ENCODE measurements around the gene PLEKHF1. TPM values are rescaled to one million over a fixed set of nuclear protein-coding genes. Genes with fewer than 3 reads are reported as not detected.
A peak's percentile ranks its signal among the peaks of the same experiment; 100 is the strongest.

Gene PLEKHF1
- total and polyA plus RNA-seq, 2 of the 8 experiments (the other 6 are each of a cell fraction or from before 2014, with no cell fraction given), result 11.1 to 18.4 TPM

- H3K9me3 ChIP-seq (ENCODE audit: insufficient read depth in 2 of 2, low read depth in 1 of 2, low read length in 1 of 2), result 0 out of 4 replicates have a peak, but pooled peaks cover 0 to 2% of the 10 kb centered on the region in 2 experiments
- no peak overlapping the region for H4K8ac ChIP-seq (ENCODE audit: extremely low read depth, insufficient read depth, low read length)
- POLR2A ChIA-PET (ENCODE audit: partially characterized antibody), result no interaction called here
- peak overlapping the region; percentile 26 to 46 for H3K4me2 ChIP-seq (ENCODE audit: insufficient read depth in 1 of 2, low read depth in 2 of 2, low read length in 2 of 2)
- no peaks in the 10 kb centered on the region for H3K27me3 ChIP-seq (replicated peaks in 1 of 4; ENCODE audit: control insufficient read depth in 3 of 4, extremely low read depth in 1 of 4, insufficient read depth in 3 of 4, low read length in 3 of 4)
- no peak for DNase-seq (ENCODE audit: low read depth in 1 of 2, low spot score in 2 of 2)
- peaks cover 3 to 12% (median 6%) of the 10 kb centered on the region in 4 experiments; a peak in 6 of 7 replicates for H3K4me1 ChIP-seq (replicated peaks in 1 of 4; ENCODE audit: control insufficient read depth in 3 of 4, insufficient read depth in 4 of 4, low read length in 3 of 4)
- no peak overlapping the region for H2BK20ac ChIP-seq (ENCODE audit: low read length)
- no peaks in the 10 kb centered on the region for H3K79me1 ChIP-seq (ENCODE audit: low read depth, low read length)
- no peak overlapping the region for H3K23ac ChIP-seq (ENCODE audit: insufficient read length)
- no peak overlapping the region for H3K14ac ChIP-seq (ENCODE audit: insufficient read length)
- H2BK5ac ChIP-seq (ENCODE audit: low read depth, low read length), result peak overlapping the region; percentile 80; the same call in 1 of the 2 replicates
- CTCF ChIA-PET (ENCODE audit: partially characterized antibody), result interaction anchor here (0.6 to 1.7 kb wide), 5 partner anchors 9 to 71 kb away, joined by 3 to 4 read pairs (median 3); no protein-coding TSS in a partner anchor
- no peak overlapping the region for H2BK120ac ChIP-seq (replicated peaks; ENCODE audit: low read depth, low read length)
- peak overlapping the region in 1 of 4 experiments; percentile 51; a peak in 1 of 7 replicates for H3K9ac ChIP-seq (replicated peaks in 1 of 4; ENCODE audit: extremely low read depth in 1 of 4, low read depth in 3 of 4, low read length in 3 of 4)
- peak overlapping the region in 1 of 4 experiments; percentile 7; a peak in 1 of 8 replicates for H3K4me3 ChIP-seq (ENCODE audit: extremely low read depth in 1 of 4, insufficient read depth in 2 of 4, low read depth in 3 of 4, low read length in 4 of 4)
- H3K56ac ChIP-seq (replicated peaks; ENCODE audit: insufficient read length, low read depth, low read length), result no peak overlapping the region
- H3K27ac ChIP-seq (ENCODE audit: low read depth, low read length), result no peak overlapping the region
- H3K36me3 ChIP-seq (ENCODE audit: control insufficient read depth in 2 of 4, insufficient read depth in 4 of 4, low read length in 3 of 4), result no peaks in the 10 kb centered on the region
- peak overlapping the region; percentile 9 for H4K91ac ChIP-seq (replicated peaks; ENCODE audit: insufficient read length, low read length)
- no peaks in the 10 kb centered on the region for H4K20me1 ChIP-seq (replicated peaks in 1 of 2; ENCODE audit: control insufficient read depth in 1 of 2, insufficient read depth in 2 of 2, low read length in 2 of 2)
- H3K4ac ChIP-seq (replicated peaks; ENCODE audit: insufficient read length, low read depth, low read length), result no peak overlapping the region
- no peaks in the 10 kb centered on the region for H3K79me2 ChIP-seq (ENCODE audit: control insufficient read depth in 1 of 2, insufficient read depth in 2 of 2, low read length in 2 of 2)
- H4K5ac ChIP-seq (ENCODE audit: insufficient read length, low read depth, low read length), result no peak overlapping the region
- H2BK12ac ChIP-seq (ENCODE audit: low read depth, low read length), result peak overlapping the region; percentile 82; the same call in 1 of the 2 replicates
- FAIRE-seq, result peak; percentile 32
- TF ChIP-seq TBP (IDR thresholded peaks at IDR 0.05; ENCODE audit: low read depth, low read length), result no peak
- no peak overlapping the region; the same call in 1 of the 2 replicates for H3K18ac ChIP-seq (ENCODE audit: extremely low read depth, low read length)
- no peaks in the 10 kb centered on the region for H3K23me2 ChIP-seq (ENCODE audit: low read depth, low read length)
- H2BK15ac ChIP-seq (ENCODE audit: low read length), result peak overlapping the region; percentile 83; the same call in 1 of the 2 replicates
- WGBS, 2 experiments (ENCODE audit: extremely low coverage in 1 of 2, insufficient coverage in 1 of 2, insufficient read length in 1 of 2, insufficient replicate concordance in 2 of 2, low coverage in 1 of 2, low lambda C conversion rate in 2 of 2, missing lambda C conversion rate in 1 of 2), result 70% methylated on average over 8 of the region's 8 CpGs; no CpG with 5 or more reads in 1 of the 2 experiments
- peak overlapping the region; percentile 78; the same call in 1 of the 2 replicates for H2AFZ ChIP-seq (ENCODE audit: low read length)
- no peak overlapping the region for H2AK5ac ChIP-seq (ENCODE audit: low read depth, low read length)
Observed at GRCh38 chr19:29645911-29646310, 19.4 kb upstream of the PLEKHF1 start.

Data from H1 (cell line).